ELR (cell line): ENCODE measurements around the gene UPF2.

Experiments used
- DNase-seq: peaks from one replicate; pipeline ENCODE4 v3.0.0-alpha.2; 2015; ENCODE audit warnings: low read depth

Gene UPF2

DNA sequence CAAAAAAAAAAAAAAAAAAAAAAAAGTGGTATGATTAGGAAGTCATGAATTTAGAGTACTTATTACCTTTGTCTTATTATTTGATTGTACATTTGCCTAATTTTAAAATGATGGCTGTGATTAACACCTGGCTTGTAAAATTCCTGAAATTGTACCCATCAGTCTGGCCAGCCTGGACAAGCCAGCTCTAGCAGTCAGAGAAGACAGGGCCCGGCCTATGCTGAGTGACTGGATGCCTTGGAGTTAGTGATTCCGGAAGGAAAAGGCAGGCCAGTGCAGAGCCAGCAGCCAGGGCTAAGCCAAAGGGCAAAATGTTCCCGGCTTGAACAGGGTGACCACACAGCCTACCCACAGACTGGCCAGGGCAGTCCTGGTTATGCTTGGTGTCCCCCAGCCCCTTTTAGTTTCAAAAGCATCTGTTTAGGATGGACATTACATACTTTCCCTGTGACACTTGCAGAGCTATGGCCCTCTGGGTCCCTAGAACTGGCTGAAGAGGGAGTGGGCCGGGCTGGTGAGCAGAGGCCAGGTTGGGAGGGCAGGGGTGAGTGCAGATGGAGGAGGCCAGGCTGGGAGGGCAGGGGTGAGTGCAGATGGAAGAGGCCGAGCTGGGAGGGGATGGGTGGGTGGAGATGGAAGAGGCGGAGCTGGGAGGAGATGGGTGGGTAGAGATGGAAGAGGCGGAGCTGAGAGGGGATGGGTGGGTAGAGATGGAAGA, 157.7 kb downstream of the UPF2 start:
- no peak for DNase-seq

GRCh38 chr10:11882646-11883375, 159.8 kb downstream of the UPF2 start:
- peak; percentile 40 for DNase-seq

DNA sequence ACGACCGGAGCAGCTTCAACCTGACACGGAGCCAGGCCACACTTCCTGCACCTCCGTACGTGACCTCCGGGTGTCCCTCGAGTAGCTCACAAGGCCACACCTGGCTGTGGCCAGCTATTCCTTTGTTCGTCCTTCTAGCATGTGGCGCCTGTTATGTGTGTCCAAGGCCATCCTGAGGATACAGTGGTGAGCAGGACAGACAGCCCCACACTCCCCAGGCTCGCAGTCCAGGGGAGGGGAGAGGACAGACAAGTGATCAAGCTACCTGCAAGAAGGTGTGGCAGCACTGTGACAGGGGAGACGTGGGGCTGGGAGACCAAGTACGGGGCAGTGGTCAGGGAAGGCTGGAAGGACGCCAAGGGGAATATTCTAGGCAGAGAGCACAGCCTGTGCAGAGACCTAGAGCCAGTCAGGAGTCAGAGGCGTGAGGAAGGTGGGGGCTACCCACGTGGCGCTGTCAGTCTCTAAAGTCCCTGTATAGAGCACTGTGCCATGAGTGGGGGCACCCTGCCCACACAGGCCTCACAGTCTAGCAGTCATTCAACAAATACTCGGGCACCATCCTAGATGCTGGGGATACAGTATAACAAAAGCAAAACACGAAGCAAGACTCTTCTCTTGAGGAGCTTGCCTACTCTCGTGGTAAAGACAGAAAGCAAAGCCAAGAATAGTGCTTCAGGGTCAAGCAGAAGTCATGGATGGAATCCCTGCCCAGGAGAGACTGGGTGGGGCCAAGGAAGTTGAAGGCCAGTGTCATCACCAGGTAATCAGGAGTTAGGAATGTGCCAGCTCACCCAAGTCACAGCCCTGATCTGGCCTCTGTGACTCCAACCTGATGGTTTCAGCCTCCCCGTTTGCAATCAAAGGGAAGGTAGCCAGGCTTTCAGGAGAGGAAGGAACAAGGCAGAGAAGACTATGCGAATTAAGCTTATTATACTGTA, 160.9 kb downstream of the UPF2 start:
- peak; percentile 85 for DNase-seq

DNA sequence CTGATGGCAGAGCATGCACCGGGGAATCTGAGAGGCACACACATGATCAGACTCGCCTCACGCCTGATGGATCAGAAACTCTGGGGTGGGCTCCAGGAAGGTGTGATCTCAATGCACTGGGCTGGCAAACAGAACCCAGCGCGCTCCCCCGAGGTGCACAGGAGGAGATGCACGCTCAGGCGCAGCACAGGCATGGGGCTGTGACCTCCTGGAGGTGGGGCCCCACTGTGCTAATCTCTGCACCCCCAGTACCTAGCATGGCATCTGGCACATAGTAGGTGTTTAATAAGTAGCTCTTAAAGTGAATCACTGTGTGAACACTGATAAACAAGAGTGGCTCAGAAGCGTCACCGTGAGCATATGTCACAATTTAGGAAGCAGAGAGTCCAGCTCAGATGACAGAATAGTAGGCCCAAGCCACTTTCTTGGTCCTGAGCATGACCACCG, 161.6 kb downstream of the UPF2 start:
- no peak for DNase-seq

GRCh38 chr10:11880151-11881029, 162.2 kb downstream of the UPF2 start:
- no peak for DNase-seq

DNA sequence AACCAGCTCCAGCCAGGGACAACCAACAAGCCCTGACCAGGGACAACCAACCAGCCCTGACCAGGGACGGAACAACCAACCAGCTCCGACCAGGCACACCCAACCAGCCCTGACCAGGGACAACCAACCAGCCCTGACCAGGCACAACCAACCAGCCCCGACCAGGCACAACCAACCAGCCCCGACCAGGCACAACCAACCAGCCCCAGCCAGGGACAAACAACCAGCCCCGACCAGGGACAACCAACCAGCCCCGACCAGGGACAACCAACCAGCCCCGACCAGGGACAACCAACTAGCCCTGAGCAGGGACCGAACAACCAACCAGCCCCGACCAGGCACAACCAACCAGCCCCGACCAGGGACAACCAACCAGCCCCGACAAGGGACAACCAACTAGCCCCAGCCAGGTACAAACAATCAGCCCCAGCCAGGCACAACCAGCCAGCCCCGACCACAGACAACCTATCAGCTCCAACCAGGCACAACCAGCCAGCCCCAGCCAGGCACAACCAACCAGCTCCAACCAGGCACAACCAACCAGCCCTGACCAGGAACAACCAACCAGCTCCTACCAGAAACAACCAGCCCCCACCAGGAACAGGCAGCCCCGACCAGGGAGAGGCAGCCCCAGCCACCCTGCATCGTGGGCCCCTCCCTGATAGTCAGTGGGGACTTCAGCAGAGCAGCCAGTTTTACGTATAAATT, 163.1 kb downstream of the UPF2 start:
- no peak for DNase-seq

DNA sequence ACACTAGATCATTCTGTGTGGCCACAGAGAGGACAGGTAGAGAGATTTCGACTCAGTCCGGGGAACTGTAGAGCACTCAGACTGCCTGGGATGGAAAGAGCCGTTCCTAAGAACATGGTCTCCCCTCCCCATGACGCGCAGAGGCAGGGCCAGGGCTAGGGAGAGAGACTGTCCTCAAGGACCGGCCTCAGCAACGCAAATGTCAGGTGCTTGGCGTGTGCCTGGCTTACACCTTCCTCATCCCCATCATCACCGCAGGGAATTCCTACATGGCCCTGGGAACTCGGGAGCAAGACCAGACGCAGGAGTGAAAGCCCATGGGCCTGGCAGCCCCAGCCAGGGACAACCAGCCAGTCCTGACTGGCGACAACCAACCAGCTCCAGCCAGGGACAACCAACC, 163.8 kb downstream of the UPF2 start:
- no peak for DNase-seq

GRCh38 chr10:11877591-11877905, 165.1 kb downstream of the UPF2 start:
- DNase-seq = no peak

DNA sequence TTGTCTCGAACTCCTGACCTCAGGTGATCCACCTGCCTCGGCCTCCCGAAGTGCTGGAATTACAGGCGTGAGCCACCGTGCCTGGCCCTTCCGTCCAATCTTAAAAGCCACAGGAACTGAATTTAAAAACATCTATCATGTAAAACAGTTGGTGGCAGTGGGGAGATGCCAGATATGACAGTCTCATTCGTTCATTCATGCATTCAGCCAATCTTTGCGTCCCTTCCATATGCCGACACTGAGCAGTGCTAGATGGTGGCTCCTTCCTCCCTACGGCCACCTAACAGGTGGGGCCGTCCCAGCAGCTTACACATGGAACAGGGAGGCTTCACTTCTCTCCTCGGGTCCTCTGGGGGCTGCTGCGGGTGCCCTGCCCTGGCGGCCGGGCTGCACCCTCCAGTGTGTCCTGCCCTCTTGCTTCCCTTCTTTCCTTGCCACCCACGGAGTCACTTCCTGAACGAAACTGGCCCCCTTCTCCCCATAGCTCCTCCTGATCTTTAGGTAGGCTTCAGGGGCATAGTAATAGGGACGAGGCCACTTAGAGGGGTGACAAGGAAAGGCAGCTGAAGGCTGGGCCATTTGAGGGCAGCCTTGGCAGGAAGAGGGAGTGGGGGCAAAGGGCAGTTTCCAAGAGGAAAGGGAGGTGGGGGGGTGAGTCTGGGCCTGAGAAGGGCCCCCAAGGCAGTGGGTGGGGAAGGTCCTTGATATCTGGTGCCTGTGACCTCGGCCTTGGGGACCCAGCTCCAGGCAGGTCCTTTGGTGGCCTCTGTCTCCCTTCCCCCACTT, 165.6 kb downstream of the UPF2 start:
- no peak for DNase-seq

DNA sequence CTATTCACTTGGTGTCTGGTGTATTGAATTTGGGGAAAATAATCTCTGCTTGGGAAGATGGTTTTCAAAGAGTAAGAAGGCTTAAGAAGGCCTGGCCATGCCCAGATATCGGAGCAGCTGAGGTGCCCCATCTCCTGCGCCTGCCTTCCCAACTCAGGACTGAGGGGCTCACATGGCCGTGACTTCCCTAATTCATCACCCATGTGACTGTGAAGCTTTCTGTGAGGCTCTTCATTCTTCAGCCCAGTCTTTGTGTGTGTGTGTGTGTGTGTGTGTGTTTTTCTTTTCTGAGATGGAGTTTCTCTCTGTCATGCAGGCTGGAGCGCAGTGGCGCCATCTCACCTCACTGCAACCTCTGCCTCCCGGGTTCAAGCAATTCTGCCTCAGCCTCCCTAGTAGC, 166.3 kb downstream of the UPF2 start:
- no peak for DNase-seq

DNA sequence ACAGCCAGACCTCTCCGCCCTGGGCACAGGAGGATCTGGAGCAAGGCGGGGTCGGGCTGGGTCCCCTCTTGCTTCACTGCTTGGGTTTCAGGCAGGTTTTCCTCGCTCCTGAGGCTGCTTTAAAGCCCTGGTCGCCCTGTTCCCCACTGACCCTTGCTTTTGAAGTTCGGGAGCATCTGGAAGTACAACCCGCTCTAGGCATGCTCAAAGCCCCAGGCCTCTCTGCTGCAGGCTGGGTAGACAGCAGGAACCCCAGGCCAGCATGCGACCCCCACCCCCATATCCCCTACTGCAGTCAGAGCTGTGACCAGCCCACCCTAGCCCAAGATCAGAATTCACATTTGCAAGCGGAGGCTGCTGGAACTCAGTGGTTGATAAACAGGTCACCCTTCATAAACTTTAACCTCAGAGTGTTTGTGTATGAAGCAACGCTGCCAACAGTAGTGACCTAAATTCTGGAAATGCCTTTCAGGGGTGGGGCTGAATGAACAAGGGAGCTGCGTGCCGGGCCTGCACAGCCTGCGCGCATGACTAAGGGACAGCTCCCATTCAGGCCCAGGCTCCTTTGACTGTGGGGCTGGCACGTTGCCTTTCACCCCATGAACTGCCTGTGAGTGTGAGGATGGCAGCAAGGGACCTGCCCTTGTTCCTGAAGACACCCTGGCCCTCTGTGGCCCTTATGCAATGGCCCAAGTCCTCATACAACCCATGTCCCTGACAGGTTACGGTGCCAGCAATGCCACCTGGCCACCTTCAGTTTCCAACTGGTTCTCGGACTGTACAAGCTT, 166.9 kb downstream of the UPF2 start:
- peak; percentile 97 for DNase-seq

GRCh38 chr10:11874568-11875493, 167.8 kb downstream of the UPF2 start:
- DNase-seq = peak; percentile 39

- no peak for DNase-seq
Observed at GRCh38 chr10:11871466-11871865, 171.1 kb downstream of the UPF2 start.

DNA sequence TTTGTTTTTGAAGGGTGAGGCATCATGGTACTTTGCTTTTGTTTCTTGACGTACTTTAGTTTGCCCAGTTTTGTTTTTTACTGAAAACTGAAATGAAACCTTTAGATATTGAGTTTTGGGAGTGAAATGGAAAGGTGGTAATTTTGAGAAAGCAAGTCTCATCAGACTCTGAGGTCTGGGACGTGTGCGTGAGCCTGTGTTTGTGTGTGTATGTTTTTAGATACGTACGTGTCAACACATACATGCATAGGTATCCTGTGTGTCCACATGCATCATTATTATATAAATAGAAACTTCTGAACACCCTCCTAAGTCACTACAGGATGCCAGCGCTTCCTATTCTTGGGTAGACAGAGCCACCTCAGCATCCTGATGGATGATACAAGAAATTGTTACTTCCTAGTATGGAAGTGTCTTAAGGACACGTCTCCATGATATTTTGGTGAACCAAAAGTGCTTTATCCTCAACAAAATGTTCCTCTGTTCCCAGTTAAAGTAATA, 171.7 kb downstream of the UPF2 start:
- DNase-seq = no peak

DNA sequence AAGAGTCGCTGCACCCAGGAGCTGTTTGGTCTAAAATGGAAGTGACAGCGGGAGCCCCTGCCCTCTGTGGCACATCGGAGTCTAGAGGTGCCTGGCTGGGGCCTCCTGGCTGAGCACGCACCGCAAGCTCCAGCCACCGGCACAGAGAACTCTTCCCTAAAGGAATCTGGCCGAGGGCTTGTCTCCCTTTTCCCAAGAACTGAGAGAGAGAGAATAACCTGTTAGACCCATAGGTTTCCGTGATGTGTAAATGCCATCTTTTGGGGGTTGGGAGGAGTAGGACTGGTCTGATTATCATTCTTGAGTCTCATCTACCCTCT, 172.2 kb downstream of the UPF2 start:
- no peak for DNase-seq
